ENCODE measurements around the gene TMEM163.

DNA sequence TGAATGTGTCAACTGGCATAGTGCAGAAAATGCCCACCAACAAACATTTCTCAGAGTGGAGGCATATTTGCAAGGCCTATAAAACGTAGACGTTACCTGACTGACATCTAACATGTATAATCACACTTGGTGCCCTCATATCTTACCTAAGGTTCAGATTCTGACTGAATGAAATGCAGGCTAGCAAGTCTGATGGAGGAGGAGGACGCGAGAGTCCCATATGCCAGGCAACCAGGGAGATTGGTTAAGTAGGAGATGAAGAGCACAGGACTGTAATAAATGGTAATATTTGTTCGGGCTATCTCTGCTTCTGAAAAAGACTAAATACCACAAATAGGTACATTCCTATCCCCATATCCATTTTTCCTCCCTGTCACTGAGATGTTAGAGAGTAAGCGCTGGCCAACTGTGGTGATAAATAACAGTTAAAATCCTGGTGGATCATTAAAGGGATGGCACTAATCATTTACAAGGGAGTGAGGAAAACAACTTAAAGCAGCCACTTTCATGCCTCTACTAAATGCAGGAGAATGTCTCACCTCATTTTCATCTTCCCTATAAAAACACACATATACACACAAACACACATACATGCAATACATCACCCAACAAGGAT, 217.2 kb downstream of the TMEM163 start:
- TF ChIP-seq FOXM1 (IDR thresholded peaks at IDR 0.05; ENCODE audit: borderline replicate concordance) (no peak), SP1 (IDR thresholded peaks at IDR 0.05) (no peak), NFRKB (IDR thresholded peaks at IDR 0.05) (no peak), FOXA1 (IDR thresholded peaks at IDR 0.05) (no peak)

Data from HEK293T (cell line).